ENCODE measurements around the gene EIF4G1.
A peak's percentile ranks its signal among the peaks of the same experiment; 100 is the strongest.

EIF4G1 gene

GRCh38 chr3:184315871-184316661 is 1.7 kb downstream of the EIF4G1 start:
- peak overlapping the region; percentile 90 for H3K4me3 ChIP-seq (ENCODE audit: low read depth, low read length)
- no peak for TF ChIP-seq CTCF (IDR thresholded peaks at IDR 0.05; ENCODE audit: low read depth, low read length, missing control alignments)
- no peak for DNase-seq (ENCODE audit: low read depth)

- no peak for DNase-seq (ENCODE audit: low read depth)
- peak overlapping the region; percentile 90; the same call in 1 of the 2 replicates for H3K4me3 ChIP-seq (ENCODE audit: low read depth, low read length)
- TF ChIP-seq CTCF (IDR thresholded peaks at IDR 0.05; ENCODE audit: low read depth, low read length, missing control alignments): no peak
Observed at GRCh38 chr3:184316792-184317191, 2.4 kb downstream of the EIF4G1 start.

- DNase-seq (ENCODE audit: low read depth): no peak
- TF ChIP-seq CTCF (IDR thresholded peaks at IDR 0.05; ENCODE audit: low read depth, low read length, missing control alignments): no peak
- H3K4me3 ChIP-seq (ENCODE audit: low read depth, low read length): no peak overlapping the region
Observed at GRCh38 chr3:184317201-184317600, 2.8 kb downstream of the EIF4G1 start.

GRCh38 chr3:184320104-184320445 is 5.7 kb downstream of the EIF4G1 start:
- H3K4me3 ChIP-seq (ENCODE audit: low read depth, low read length): no peak overlapping the region
- DNase-seq (ENCODE audit: low read depth): no peak
- no peak for TF ChIP-seq CTCF (IDR thresholded peaks at IDR 0.05; ENCODE audit: low read depth, low read length, missing control alignments)

GRCh38 chr3:184321666-184322065 is 7.3 kb downstream of the EIF4G1 start:
- no peak for DNase-seq (ENCODE audit: low read depth)
- TF ChIP-seq CTCF (IDR thresholded peaks at IDR 0.05; ENCODE audit: low read depth, low read length, missing control alignments): no peak
- no peak overlapping the region for H3K4me3 ChIP-seq (ENCODE audit: low read depth, low read length)

- DNase-seq (ENCODE audit: low read depth): no peak
- H3K4me3 ChIP-seq (ENCODE audit: low read depth, low read length): no peak overlapping the region
- no peak for TF ChIP-seq CTCF (IDR thresholded peaks at IDR 0.05; ENCODE audit: low read depth, low read length, missing control alignments)
Observed at GRCh38 chr3:184322731-184323487, 8.5 kb downstream of the EIF4G1 start.
